ENCODE measurements around the gene CGREF1.
A peak's percentile ranks its signal among the peaks of the same experiment; 100 is the strongest.
"Not testable (repeated sequence)": the region's sequence is repeated elsewhere in the genome, so short reads cannot be mapped to it uniquely, and the experiment has no call there.

The CGREF1 gene

DNA sequence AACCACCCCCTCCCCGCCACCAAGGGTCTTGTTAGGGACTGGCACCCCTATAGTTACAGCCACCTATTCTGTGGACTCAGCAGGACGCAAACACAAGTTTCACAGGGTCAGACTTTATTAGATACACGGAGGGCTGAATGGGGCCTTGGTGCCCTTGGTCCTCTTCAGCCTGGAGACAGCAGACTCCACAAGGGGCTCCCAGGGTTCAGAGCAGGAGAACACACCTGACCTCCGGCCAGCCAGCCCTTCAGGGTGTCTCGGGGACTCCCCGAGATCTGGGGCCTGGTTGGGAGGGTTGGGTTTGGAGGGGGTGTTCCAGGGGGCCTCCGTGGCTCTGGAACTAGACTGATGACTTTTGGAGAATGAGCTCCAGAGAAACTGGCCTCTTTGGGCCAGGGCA is 17.8 kb upstream of the CGREF1 start:
- no peak for DNase-seq

DNA sequence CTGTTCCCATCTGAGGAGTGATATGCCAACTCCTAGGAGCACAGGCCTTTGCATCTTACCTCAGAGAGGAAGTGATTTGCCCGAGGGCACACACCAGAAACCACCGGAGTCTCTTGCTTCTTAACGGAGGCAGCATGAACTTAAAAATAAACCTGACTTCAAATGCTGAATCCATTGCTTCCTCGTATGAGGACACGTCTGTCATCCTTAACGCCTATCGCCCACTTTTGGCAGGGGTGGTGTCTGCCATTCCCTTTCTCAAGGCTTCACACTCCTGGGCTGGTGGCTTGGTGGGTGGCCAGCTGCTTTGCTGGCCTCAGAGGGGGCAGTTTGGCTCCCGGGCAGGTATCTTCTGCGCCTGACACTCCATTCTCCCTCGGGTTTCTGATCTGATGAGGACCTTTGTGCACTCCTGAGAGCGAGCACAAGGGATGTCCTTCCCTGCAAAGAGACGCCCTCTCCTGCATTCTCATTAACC is 16.6 kb upstream of the CGREF1 start:
- DNase-seq, result no peak

- DNase-seq, result no peak
Measured at GRCh38 chr2:27134781-27135477, 16.0 kb upstream of the CGREF1 start.

GRCh38 chr2:27133905-27134780 is 15.2 kb upstream of the CGREF1 start, which contains the start of gene PREB:
PREB (minus strand) TSS chr2:27134636; CDS start chr2:27134421, 215 bp downstream.
- peak; percentile 95 for DNase-seq

DNA sequence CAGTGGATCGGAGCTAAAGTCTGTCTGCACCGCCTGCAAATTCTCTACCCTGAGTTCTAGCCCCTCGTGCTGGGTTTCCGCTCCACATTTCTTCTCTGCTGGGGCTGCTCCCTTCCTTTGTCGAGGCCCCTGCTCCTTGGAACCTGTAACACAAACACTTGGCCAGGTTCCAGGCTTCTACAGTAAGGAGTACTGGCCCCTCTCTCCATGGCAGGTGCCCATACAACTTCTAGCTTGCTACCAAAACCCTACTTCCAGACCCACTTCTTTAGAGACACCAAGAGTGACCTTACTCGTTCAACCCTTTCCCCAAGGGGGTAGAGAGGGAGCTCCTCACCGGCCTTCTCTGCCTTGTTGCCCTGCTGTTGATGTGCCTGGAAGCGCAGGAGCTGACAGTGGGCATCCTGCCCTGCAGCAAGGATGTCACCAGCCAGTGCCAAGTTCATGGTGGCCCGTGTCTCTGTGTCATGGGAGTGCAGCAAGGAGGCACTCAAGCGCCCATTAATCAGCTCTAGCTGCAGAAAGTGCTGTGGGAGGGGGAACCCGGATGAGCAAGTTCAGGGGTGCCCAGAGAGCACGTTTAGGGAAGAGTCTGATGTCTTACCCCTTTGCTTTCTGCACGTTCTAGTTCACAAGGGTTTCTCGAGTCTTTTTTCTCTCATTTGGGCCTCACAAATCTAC is 14.4 kb upstream of the CGREF1 start:
- no peak for DNase-seq

GRCh38 chr2:27131429-27131828 is 12.5 kb upstream of the CGREF1 start:
- no peak for DNase-seq

DNA sequence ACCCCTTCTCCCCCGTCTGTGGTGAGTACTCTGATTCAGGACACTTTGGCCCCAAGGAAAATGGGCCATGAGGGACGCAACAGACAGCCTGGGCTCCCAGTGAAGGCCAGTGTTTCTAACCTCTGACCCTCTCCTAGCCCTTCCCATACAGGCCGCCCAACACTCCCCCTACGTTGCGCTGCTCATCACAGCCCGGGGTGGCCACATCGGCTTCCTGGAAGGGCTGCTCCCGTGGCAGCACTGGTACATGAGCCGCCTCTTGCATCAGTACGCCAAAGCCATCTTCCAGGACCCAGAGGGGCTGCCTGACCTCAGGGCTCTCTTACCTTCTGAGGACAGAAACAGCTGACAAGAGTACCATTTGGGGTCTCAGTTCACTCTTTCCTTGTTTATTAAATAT is 11.5 kb upstream of the CGREF1 start:
- no peak for DNase-seq

DNA sequence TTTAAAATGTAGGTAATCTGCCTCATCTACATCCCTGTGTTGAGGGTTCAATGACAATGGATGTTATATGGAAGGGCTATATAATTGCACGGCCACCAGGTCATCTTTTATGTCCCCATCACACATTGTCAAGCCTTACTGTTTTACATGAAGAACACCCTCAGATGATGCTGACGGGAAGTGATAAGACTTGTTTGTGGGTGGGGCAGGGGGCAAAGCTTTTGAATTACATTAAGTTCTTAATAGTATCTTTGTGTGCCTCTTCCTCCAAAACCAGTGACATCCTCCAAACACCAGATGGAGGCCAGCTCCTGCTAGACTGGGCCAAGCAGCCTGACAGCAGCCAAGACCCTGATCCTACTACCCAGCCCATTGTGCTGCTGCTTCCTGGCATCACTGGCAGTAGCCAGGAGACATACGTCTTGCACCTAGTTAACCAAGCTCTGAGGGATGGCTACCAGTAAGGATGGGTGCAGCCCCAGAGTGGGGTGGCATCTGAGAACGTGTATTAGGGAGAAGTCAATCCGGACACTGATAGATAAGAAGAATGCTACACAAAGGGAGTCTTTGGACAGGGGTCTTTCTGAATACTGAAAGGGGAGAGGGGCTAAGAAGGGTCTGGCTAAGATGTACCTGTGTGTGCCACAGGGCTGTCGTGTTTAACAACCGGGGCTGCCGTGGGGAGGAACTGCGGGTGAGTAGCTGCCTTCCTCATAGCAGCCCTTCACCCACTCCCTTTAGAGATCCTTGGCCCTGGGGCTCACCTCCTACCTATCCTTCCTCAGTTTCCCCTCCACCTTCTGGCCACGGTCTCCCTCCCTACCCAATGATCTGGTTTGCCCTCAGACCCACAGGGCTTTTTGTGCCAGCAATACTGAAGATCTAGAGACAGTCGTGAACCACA is 10.0 kb upstream of the CGREF1 start:
- no peak for DNase-seq

GRCh38 chr2:27127883-27128667 is 9.1 kb upstream of the CGREF1 start:
- no peak for DNase-seq

DNA sequence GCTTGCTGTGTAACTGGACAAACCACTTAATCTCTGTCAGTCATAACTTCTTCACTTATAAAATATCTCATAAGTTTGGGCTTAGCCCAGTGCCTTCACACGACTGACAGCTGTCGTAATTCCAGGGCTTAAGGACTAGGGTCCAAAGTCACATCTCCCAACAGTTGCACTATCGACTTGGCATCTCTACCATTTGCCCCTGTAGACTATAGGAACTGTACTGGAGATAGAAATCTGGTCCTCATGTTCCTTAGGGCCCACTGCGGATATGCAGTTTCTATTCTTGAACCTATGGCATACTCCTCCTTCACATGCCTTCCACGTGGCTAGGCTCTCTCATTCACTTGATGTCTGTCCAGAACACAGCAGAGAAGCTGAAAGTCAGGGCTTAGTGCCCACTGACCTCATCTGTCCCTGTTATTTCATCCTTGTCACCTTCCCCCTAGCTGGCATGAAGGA is 7.4 kb upstream of the CGREF1 start:
- DNase-seq, result no peak

DNA sequence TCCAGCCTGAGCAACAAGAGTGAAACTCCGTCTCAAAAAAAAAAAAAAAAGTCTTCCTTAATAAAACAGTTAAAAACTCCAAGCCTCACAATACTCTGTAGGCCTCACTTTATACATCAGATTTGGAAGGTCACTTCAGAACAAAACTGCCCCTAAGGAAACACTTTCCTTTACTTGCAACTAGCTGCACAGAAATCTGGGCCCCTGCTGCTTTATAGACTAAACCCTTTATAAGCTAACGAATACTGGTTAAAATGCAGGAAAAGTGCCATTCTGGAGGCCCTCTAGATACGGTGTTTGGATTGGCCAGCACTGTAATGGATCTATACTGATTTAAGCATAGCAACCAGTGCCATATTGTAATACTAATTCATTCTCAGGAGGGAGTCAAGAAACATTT is 6.2 kb upstream of the CGREF1 start:
- DNase-seq, result no peak

DNA sequence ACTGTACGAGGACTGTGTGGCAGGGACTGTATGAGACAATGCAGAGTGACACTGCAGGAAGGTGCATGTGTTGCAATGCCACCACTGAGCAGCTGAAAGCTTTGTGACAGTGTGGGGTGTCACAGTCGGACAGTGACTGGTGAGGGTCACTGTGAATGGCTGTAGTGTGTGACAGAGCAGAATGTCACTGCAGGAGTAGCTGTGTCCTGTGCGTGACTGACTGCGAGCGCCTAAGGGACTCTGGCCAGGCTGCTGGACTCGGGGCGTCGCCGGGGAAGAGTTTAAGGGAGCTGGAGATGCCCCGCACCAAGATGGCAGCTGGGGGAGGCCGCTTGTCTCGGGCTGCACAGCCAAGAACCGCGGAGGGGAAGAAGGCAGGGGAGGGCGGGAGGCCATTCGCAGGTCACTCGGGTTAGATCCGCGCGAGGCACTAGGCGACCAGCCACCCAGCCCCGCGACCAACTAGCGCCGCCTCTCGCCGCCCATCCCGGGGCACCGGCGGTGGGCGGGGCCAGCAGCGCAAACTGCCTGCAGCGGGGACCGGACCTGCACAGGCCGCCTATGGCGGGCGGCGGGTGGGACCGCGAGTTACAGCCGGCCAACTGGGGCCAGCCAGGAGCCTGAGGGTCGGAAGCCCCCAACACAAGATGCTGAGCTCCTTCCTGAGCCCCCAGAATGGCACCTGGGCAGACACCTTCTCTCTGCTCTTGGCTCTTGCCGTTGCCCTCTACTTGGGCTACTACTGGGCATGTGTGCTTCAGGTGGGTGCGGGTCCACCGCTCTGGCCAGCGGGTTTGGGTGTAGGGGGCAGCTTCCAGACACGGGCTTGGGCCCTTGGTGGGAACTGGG is 4.6 kb upstream of the CGREF1 start, which contains the start of gene ABHD1:
Gene ABHD1 (plus strand): TSS at position 514 of the 849 bp plus-strand sequence. CDS start 134 bp downstream, at position 648.
- no peak for DNase-seq

GRCh38 chr2:27122791-27123190 is 3.9 kb upstream of the CGREF1 start:
- DNase-seq, result no peak

DNA sequence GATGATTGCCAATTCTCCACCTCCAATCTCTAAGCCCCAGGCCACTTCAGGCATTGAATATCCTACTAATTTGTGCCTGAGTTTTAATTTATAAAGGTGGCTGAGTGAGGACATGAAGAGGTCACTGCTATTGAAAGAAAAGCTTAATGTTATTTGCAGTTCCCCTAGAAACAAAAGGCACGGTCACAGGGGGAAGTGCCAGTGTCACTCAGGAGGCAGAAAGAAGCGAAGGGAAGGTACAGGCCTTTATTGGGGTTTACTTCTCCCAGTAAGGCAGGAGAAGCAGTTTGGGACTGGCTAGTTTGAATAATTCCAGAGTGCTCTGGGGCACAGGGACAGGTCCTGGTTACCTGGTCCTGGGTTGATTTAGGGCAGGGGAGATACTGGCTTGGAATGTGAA is 3.0 kb upstream of the CGREF1 start:
- no peak for DNase-seq

DNA sequence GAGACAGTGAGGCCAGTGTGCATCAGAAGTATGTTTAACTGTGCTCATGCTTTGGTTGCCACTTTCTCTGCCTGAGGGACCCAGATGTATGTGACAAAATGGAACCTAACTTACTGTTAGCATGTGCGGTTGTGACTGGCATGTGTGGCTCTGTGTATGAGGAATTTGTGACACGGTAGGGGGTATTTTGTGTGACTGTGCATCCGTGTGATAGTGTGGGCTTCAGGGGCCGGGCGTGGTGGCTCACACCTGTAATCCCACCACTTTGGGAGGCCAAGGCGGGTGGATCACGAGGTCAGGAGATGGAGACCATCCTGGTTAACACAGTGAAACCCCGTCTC is 372 bp upstream of the CGREF1 start:
- DNase-seq, result not testable (repeated sequence)

DNA sequence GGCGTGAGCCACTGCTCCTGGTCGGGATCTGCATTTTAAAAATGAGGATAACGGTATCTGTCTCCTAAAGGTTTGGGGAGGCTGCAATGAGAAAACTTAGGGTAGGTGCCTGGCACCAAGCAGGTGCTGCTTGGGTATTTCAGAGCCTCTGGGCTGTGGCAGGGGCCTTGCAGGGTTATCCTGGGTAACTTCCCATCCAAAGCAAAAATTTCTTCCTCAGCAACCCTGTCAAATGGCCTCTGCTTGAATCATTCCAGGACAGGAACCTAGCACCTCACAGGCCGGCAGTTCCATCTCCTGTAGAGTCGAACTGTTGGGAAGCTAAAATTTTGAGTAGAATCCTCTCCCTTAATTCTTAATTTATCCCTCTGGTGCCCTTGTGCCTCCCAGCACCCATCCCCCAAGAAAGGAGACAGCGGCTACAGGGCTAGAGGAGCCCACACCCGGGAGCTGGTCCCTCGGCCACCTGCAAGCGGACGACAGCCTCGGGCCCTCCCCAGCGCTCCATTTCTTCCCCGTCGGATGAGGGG is 868 bp downstream of the CGREF1 start:
- no peak for DNase-seq

DNA sequence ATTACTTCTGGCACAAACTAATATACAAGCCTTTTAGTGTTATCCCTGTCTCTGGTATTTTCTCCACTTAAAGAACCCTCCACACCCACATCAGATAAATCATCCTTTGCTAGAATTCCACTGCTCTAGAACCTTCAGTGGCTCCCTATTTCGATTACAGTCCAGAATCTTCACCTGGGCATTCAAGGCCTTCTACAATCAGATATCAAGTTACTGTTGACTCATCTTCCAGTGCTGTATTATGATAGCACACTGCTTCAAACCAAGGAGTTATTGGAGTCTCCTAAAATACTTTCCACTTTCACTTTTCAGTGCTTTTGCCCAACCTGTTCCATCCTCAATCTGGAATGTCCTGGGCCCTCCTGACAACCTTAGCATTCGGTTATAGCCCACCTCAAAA is 3.4 kb downstream of the CGREF1 start:
- DNase-seq, result no peak

DNA sequence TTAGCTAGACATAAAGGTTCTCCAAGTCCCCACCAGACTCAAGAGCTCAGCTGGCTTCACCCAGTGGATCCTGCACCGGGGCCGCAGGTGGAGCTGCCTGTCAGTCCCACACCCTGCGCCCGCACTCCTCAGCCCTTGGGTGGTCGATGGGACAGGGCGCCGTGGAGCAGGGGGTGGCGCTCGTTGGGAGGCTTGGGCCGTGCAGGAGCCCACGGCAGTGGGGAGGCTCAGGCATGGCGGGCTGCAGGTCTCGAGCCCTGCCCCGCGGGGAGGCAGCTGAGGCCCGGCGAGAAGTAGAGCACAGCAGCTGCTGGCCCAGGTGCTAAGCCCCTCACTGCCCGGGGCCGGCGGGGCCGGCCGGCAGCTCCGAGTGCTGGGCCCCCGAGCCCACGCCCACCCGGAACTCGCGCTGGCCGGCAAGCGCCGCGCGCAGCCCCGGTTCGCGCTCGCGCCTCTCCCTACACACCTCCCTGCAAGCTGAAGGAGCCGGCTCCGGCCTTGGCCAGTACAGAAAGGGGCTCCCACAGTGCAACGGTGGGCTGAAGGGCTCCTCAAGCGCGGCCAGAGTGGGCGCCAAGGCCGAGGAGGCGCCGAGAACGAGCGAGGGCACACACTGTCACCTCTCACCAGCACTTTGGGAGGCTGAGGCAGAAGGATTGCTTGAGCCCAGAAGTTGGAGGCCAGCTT is 7.4 kb downstream of the CGREF1 start:
- DNase-seq, result not testable (repeated sequence)

DNA sequence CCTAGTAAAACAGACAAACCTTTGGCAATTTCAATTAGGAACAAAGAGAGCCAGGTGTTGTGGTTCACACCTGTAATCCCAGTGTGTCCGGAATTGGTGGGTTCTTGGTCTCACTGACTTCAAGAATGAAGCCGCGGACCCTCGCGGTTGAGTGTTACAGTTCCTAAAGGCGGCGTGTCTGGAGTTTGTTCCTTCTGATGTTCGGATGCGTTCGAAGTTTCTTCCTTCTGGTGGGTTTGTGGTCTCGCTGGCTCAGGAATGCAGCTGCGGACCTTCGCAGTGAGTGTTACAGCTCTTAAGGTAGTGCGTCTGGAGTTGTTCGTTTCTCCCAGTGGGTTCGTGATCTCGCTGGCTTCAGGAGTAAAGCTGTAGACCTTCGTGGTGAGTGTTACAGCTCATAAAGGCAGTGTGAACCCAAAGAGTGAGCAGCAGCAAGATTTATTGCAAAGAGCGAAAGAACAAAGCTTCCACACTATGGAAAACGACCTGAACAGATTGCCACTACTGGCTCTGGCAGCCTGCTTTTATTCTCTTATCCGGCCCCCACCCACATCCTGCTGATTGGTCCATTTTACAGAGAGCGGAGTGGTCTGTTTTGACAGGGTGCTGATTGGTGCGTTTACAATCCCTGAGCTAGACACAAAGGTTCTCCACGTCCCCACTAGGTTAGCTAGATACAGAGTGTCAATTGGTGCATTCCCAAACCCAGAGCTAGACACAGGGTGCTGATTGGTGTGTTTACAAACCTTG is 8.2 kb downstream of the CGREF1 start:
- DNase-seq, result not testable (repeated sequence)
